OCI-LY1 (cell line): ENCODE results near the gene PI4KB.
"Not testable (repeated sequence)": the region's sequence is repeated elsewhere in the genome, so short reads cannot be mapped to it uniquely, and the experiment has no call there.

Experiments used
- H2AFZ ChIP-seq: fragments of 200-600 bp; sonication (generic), shearing (Covaris generic); 2 replicates; pipeline ENCODE4 v1.6.0; 2014; ENCODE audit warnings: antibody characterized with exemption, mild to moderate bottlenecking, low read length
- H3F3A ChIP-seq: fragments of 200-600 bp; sonication (generic), shearing (Covaris generic); 2 replicates; pipeline ENCODE4 v1.6.0; 2014; ENCODE audit warnings: mild to moderate bottlenecking, antibody characterized with exemption, low read length, moderate library complexity; ENCODE audit not compliant: insufficient read depth
- H3K27ac ChIP-seq: fragments of 200-600 bp; sonication (generic); 2 replicates; pipeline ENCODE4 v1.5.1; 2014; ENCODE audit warnings: low read length, mixed run types, mild to moderate bottlenecking, low read depth; ENCODE audit not compliant: poor library complexity, severe bottlenecking
- H3K27me3 ChIP-seq: fragments of 200-600 bp; sonication (generic); 2 replicates; pipeline ENCODE4 v1.6.0; 2014; ENCODE audit warnings: antibody characterized with exemption, mild to moderate bottlenecking, low read length, moderate library complexity; ENCODE audit not compliant: insufficient read depth
- H3K36me3 ChIP-seq: fragments of 200-600 bp; sonication (generic); 2 replicates; pipeline ENCODE4 v1.6.1; 2014; ENCODE audit warnings: mild to moderate bottlenecking, antibody characterized with exemption, low read length, moderate library complexity, mixed read lengths; ENCODE audit not compliant: insufficient read depth
- H3K4me1 ChIP-seq: fragments of 200-600 bp; sonication (generic); 2 replicates; pipeline ENCODE4 v1.5.1; 2014; ENCODE audit warnings: mild to moderate bottlenecking, low read length, moderate library complexity; ENCODE audit not compliant: insufficient read depth, severe bottlenecking
- H3K4me2 ChIP-seq: fragments of 200-600 bp; sonication (generic), shearing (Covaris generic); 2 replicates; pipeline ENCODE4 v1.6.1; 2014; ENCODE audit warnings: low read length
- H3K4me3 ChIP-seq: fragments of 200-600 bp; sonication (generic); 2 replicates; pipeline ENCODE4 v1.5.1; 2014; ENCODE audit warnings: low read length, low read depth, mild to moderate bottlenecking, mixed read lengths; ENCODE audit not compliant: poor library complexity, severe bottlenecking
- H3K79me2 ChIP-seq: fragments of 200-600 bp; shearing (Covaris generic); 2 replicates; pipeline ENCODE4 v1.6.1; 2016; ENCODE audit warnings: mixed run types, low read length, mixed read lengths; ENCODE audit not compliant: insufficient read depth
- H3K9ac ChIP-seq: fragments of 200-600 bp; sonication (generic), shearing (Covaris generic); 2 replicates; pipeline ENCODE4 v1.6.1; 2014; ENCODE audit warnings: mild to moderate bottlenecking, low read length, mixed read lengths
- H3K9me2 ChIP-seq: fragments of 200-600 bp; sonication (generic), shearing (Covaris generic); 2 replicates; pipeline ENCODE4 v1.6.1; 2014; ENCODE audit warnings: low read depth, mild to moderate bottlenecking, low read length, mixed read lengths
- H3K9me3 ChIP-seq: fragments of 200-600 bp; shearing (Covaris generic); 2 replicates; pipeline ENCODE4 v1.6.1; 2014; ENCODE audit warnings: low read length, mixed read lengths
- H4K20me1 ChIP-seq: fragments of 200-600 bp; sonication (generic), shearing (Covaris generic); 2 replicates; pipeline ENCODE4 v1.6.0; 2016; ENCODE audit warnings: mild to moderate bottlenecking, low read length; ENCODE audit not compliant: insufficient read depth
- CTCF ChIP-seq: fragments of 200-600 bp; sonication (generic), shearing (Covaris generic); IDR thresholded peaks from 2 replicates; pipeline ENCODE4 v1.5.1; 2017; ENCODE audit warnings: mild to moderate bottlenecking, antibody characterized with exemption, low read length, moderate library complexity, mixed read lengths
- EZH2 ChIP-seq: fragments of 200-600 bp; sonication (generic), shearing (Covaris generic); IDR thresholded peaks from 2 replicates; pipeline ENCODE4 v1.8.0; 2017; ENCODE audit warnings: borderline replicate concordance, mixed run types, mild to moderate bottlenecking, antibody characterized with exemption, low read length, moderate library complexity, mixed read lengths

Gene PI4KB

DNA sequence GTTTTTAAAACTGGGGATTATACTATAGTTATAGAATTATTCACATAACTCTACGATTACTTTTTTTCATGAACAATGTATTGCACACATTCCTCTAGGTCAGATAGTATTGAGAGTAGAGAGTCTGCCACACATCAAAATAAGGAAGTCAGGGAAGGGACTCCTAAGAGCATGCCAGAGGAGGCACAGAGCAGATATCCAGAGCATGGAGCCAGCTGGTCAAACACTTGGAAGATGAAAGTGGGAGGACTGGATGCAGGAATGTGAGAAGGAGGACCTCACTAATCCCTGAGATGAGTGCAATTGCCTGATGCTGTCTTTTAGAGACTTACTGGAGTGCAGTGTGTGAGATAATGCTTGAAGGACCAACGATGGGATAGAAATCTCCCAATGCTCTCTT, 29.5 kb upstream of the PI4KB start:
- Histone ChIP-seq H3K36me3 (no peaks in the 10 kb centered on the region), H3K4me1 (no peaks in the 10 kb centered on the region), H4K20me1 (no peaks in the 10 kb centered on the region), H3F3A (no peaks in the 10 kb centered on the region), H3K27me3 (no peaks in the 10 kb centered on the region), H3K9ac (no peak overlapping the region), H3K27ac (no peak overlapping the region), H3K9me3 (peaks cover 8% of the 10 kb centered on the region), H3K79me2 (no peaks in the 10 kb centered on the region), H2AFZ (no peak overlapping the region), H3K9me2 (no peaks in the 10 kb centered on the region), H3K4me3 (no peak overlapping the region), H3K4me2 (no peak overlapping the region)
- no peak for TF ChIP-seq CTCF
- no peak for TF ChIP-seq EZH2

DNA sequence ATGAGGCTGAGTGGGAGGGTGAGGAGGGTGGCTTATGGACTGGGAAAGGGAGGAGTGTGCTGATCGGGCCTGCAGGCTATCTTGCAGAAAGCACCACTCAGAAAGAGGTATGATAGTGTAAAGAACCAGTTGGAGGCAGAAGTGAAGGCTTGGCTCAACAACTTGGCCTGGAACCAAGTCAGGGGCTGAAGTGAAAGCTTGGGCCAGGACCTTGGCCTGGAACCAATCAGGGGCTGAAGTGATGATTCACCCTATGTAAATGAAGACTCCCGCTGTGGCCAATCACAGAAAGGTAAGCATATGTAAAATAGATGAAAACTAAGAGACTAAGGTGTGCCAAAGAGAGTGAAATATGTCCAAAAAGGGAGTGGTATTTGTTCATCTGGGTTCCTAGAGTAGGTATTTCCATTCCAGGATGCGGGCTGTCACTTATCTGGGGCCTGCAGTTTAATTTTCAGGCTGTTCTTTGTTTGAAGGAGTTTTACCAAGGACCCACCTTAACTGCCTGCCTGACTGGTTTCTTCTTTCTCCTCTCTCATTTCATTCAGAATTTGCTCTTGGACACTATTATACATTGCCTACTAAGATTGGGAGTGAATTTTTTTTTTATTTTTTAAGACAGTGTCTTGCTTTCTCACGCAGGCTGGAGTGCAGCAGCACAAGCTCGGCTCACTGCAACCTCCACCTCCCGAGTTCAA, 25.0 kb upstream of the PI4KB start:
- H3K9me2 ChIP-seq = no peaks in the 10 kb centered on the region
- H4K20me1 ChIP-seq = no peaks in the 10 kb centered on the region
- peaks cover 10% of the 10 kb centered on the region for H3K4me1 ChIP-seq
- no peaks in the 10 kb centered on the region for H3F3A ChIP-seq
- H3K4me3 ChIP-seq = no peak overlapping the region
- H3K36me3 ChIP-seq = no peaks in the 10 kb centered on the region
- no peak overlapping the region for H3K4me2 ChIP-seq
- no peak overlapping the region for H2AFZ ChIP-seq
- H3K27me3 ChIP-seq = no peaks in the 10 kb centered on the region
- peaks cover 7% of the 10 kb centered on the region; the same call in 1 of the 2 replicates for H3K9me3 ChIP-seq
- H3K79me2 ChIP-seq = no peaks in the 10 kb centered on the region
- TF ChIP-seq EZH2 (no peak), CTCF (no peak)
- H3K27ac ChIP-seq = no peak overlapping the region
- no peak overlapping the region for H3K9ac ChIP-seq

GRCh38 chr1:151350323-151350722, 23.1 kb upstream of the PI4KB start:
- H4K20me1 ChIP-seq, H3K9me2 ChIP-seq, H3K27ac ChIP-seq: not testable (repeated sequence)

More at GRCh38 chr1:151350323-151350722, 23.1 kb upstream of the PI4KB start:
- not testable (repeated sequence) for H3K4me3 ChIP-seq, H3F3A ChIP-seq, H3K79me2 ChIP-seq, H3K36me3 ChIP-seq, H3K9ac ChIP-seq, H2AFZ ChIP-seq, H3K27me3 ChIP-seq, H3K4me2 ChIP-seq, H3K9me3 ChIP-seq
- H3K4me1 ChIP-seq = peaks cover 20% of the 10 kb centered on the region
